GM06990 (cell line): Measurements from ENCODE around the gene STAT3.

Source experiments
- DNase-seq: peaks from one replicate; pipeline ENCODE4 v3.0.0-alpha.2; 2011; ENCODE audit not compliant: insufficient read length; ENCODE audit errors: extremely low read depth
- H3K27me3 ChIP-seq: replicated peaks from 2 replicates; pipeline ENCODE4 v1.6.0; 2011; ENCODE audit warnings: low read length; ENCODE audit not compliant: control insufficient read depth, insufficient read depth
- H3K36me3 ChIP-seq: 2 replicates; pipeline ENCODE4 v1.5.1; 2011; ENCODE audit warnings: low read length; ENCODE audit not compliant: control insufficient read depth, insufficient read depth
- H3K4me3 ChIP-seq: replicated peaks from 2 replicates; pipeline ENCODE4 v1.5.1; 2011; ENCODE audit warnings: low read depth, mild to moderate bottlenecking, control low read depth, low read length
- TF ChIP-seq, protein P1 (sequence below): IDR thresholded peaks from 2 replicates; pipeline ENCODE4 v1.5.1; 2011; ENCODE audit warnings: low read length, control low read depth, mild to moderate bottlenecking, inconsistent platforms; ENCODE audit not compliant: insufficient read depth, poor library complexity, severe bottlenecking

The STAT3 gene

DNA sequence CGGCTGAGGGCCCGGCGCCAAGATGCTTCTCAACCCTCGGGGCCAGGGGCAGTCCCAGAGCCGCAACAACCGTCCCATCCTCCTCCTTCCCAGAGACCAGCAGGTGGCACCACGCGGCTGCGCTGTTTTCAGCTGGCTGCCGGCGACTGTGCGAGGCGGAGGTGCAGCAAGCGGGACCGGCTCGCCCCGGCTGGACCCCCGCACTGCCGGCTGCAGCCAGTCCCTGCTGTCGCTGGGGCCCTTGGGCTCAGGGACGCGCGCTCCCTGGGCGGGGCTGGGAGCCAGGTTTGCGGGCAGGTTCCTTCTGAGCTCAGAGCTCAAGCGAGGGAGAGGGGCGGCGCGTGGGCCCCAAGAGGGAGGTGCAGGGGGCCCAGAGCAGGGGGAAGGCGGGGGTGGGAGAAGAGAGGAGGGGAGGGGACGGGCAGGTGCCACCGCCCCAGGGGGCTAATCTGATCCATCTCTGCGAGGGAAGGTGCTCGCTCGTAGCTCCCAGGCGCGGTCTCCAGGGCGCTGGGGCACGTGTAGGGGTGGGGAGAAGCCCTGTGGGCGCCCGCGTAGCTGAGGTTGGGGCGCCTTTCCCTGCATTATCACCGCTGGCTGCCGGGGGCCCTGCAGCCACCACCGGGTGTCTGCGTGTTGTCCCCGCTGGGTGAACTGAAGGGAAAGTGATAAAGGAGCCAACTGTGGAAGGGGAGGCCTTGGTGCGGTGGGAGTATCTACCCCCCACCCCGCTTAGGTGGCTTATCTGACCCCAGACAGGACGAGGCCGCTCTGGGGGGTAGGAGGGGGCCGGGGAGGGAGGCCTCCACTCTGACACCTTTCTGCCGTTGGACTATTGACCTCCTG, 75.7 kb downstream of the STAT3 start:
- TF ChIP-seq, protein P1, sequence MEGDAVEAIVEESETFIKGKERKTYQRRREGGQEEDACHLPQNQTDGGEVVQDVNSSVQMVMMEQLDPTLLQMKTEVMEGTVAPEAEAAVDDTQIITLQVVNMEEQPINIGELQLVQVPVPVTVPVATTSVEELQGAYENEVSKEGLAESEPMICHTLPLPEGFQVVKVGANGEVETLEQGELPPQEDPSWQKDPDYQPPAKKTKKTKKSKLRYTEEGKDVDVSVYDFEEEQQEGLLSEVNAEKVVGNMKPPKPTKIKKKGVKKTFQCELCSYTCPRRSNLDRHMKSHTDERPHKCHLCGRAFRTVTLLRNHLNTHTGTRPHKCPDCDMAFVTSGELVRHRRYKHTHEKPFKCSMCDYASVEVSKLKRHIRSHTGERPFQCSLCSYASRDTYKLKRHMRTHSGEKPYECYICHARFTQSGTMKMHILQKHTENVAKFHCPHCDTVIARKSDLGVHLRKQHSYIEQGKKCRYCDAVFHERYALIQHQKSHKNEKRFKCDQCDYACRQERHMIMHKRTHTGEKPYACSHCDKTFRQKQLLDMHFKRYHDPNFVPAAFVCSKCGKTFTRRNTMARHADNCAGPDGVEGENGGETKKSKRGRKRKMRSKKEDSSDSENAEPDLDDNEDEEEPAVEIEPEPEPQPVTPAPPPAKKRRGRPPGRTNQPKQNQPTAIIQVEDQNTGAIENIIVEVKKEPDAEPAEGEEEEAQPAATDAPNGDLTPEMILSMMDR: peak; percentile 74
- peak; percentile 72 for DNase-seq
- Histone ChIP-seq H3K4me3 (no peak overlapping the region), H3K36me3 (peaks cover 29% of the 10 kb centered on the region), H3K27me3 (no peaks in the 10 kb centered on the region)

DNA sequence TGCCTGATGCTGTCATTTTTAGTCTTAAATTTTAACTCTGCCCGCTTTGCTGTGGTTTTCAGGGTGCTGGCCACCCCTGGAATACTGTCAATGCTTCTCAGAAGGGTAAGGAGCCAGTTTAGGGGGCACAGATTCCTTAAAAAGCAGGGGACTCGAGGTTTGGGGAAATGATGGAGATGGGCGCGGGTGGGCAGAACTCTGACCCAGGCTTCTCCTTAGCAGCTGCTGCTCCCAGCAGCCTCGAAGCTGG, 76.3 kb downstream of the STAT3 start:
- Histone ChIP-seq H3K36me3 (peaks cover 29% of the 10 kb centered on the region), H3K4me3 (no peak overlapping the region)
- TF ChIP-seq, protein P1: no peak

DNA sequence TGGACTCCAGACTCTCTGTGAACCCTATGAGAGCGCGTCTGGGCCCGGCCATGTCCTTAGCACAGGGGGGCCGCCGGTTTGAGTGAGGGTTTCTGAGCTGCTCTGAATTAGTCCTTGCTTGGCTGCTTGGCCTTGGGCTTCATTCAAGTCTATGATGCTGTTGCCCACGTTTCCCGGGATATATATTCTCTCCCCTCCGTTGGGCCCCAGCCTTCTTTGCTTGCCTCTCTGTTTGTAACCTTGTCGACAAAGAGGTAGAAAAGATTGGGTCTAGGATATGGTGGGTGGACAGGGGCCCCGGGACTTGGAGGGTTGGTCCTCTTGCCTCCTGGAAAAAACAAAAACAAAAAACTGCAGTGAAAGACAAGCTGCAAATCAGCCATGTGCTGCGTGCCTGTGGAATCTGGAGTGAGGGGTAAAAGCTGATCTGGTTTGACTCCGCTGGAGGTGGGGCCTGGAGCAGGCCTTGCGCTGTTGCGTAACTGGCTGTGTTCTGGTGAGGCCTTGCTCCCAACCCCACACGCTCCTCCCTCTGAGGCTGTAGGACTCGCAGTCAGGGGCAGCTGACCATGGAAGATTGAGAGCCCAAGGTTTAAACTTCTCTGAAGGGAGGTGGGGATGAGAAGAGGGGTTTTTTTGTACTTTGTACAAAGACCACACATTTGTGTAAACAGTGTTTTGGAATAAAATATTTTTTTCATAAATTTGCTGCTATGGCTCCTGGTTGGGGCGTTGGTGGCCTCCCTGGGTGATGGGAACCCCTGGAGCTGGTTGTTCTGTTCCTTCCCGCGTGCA, 76.8 kb downstream of the STAT3 start:
- no peak overlapping the region for H3K4me3 ChIP-seq

More for the DNA sequence above, 76.3 kb downstream of the STAT3 start:
- no peaks in the 10 kb centered on the region for H3K27me3 ChIP-seq
- DNase-seq: no peak

DNA sequence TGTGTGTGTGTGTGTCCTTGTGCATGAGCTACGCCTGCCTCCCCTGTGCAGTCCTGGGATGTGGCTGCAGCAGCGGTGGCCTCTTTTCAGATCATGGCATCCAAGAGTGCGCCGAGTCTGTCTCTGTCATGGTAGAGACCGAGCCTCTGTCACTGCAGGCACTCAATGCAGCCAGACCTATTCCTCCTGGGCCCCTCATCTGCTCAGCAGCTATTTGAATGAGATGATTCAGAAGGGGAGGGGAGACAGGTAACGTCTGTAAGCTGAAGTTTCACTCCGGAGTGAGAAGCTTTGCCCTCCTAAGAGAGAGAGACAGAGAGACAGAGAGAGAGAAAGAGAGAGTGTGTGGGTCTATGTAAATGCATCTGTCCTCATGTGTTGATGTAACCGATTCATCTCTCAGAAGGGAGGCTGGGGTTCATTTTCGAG, 77.4 kb downstream of the STAT3 start:
- TF ChIP-seq, protein P1: no peak
- Histone ChIP-seq H3K4me3 (no peak overlapping the region), H3K27me3 (no peaks in the 10 kb centered on the region), H3K36me3 (peaks cover 28% of the 10 kb centered on the region)
- no peak for DNase-seq

More for the DNA sequence above, 76.8 kb downstream of the STAT3 start:
- TF ChIP-seq, protein P1: no peak
- no peaks in the 10 kb centered on the region for H3K27me3 ChIP-seq
- no peak for DNase-seq
- H3K36me3 ChIP-seq: peaks cover 27% of the 10 kb centered on the region

DNA sequence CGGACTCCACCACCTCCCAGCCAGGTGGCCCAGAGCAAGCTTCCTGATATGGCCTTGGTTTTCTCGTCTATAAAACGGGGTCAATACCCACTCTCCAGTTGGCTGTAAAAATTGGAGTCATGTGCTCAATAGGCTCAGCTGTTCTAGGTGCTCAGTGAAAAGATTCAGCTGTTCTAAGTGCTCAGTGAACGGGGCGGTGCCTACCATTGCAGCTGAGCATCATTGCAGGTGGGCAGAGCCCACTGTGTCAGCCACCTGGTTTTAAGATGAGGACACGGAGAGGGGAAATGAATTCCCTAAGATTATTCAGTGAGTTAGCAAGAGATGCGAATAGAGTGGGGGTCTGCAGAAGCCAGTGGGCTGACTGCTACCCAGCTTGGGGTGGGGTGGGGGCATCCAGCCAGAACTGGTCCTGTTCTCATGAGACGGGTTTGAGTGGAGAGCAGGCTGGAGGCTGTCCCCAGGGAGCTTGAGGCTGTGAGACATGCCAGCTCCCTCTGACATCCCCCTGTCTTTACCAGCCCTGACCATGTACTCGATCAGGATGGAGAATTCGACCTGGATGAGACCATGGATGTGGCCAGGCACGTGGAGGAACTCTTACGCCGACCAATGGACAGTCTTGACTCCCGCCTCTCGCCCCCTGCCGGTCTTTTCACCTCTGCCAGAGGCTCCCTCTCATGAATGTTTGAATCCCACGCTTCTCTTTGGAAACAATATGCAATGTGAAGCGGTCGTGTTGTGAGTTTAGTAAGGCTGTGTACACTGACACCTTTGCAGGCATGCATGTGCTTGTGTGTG, 78.1 kb downstream of the STAT3 start:
- TF ChIP-seq, protein P1: no peak
- H3K36me3 ChIP-seq: peaks cover 31% of the 10 kb centered on the region
- no peak overlapping the region for H3K4me3 ChIP-seq
- no peaks in the 10 kb centered on the region for H3K27me3 ChIP-seq
- no peak for DNase-seq
